Activated gamma-delta T cell treated with Interleukin-2 at 50 U/mL for 16 hours (primary cell): ENCODE results near the gene FMNL2.

ENCODE experiments used
- DNase-seq: peaks from one replicate; pipeline ENCODE4 v3.0.0-alpha.2; 2020

The FMNL2 gene

GRCh38 chr2:152406836-152407161 lies 71.8 kb downstream of the FMNL2 start:
- no peak for DNase-seq

GRCh38 chr2:152407204-152407721 lies 72.3 kb downstream of the FMNL2 start:
- DNase-seq: no peak

- no peak for DNase-seq
Observed at GRCh38 chr2:152407806-152408205, 72.8 kb downstream of the FMNL2 start.

DNA sequence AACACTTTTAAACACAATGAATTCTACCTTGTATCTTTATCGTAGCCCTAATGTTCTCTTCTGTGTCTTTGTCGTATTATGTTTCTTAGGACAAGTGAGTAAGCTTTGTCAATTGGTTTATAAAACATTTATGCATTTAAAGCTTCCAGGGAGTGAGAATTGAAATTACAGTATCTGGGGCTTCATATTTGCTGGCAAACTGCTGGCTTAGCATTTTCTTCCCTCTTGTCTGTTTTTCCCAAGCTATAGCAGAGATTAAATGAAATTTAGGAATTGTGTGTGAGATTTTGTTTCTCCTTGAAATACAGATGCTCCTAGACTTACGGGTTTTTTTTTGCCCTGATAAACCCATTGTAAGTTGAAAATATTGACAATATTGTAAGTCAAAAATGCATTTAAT lies 73.3 kb downstream of the FMNL2 start:
- no peak for DNase-seq

DNA sequence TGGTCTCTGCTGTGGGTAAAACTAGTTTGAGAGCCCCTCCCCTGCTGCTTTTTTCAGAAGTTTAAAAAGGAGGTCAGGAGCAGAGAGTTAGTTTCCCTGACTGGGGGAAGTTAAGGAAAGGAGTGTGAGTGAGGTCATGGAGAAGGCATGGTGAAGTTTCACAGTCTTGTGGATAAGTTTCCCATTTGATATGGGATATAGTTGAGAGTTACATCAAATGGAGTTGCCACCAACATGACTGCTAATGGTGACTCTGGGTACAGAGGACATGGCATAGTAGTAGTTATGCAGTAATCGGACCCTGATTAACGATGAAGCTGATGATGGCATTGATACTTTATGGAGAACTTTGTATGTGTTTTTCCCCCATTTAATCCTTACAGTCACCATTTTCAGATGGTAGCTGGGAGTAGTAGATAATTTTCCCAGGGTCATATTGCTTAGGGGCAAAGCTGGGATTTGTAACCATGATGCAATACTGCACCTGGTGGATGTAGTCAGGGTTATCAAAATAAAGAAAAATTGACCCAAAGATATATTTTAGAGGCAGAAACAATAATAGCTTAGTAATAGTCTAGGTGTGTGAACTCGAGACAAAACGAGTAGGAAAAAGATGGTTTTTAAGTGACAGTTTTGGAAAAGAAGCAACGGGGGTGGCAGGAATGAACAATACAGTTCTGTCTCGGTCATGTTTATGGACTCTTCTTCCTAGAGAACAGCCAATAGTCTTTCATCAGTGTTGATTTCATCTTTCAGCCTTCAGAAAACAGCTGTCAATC lies 74.6 kb downstream of the FMNL2 start:
- DNase-seq: no peak

- DNase-seq: no peak
Observed at GRCh38 chr2:152410165-152410597, 75.2 kb downstream of the FMNL2 start.

- no peak for DNase-seq
Observed at GRCh38 chr2:152411154-152411553, 76.2 kb downstream of the FMNL2 start.

DNA sequence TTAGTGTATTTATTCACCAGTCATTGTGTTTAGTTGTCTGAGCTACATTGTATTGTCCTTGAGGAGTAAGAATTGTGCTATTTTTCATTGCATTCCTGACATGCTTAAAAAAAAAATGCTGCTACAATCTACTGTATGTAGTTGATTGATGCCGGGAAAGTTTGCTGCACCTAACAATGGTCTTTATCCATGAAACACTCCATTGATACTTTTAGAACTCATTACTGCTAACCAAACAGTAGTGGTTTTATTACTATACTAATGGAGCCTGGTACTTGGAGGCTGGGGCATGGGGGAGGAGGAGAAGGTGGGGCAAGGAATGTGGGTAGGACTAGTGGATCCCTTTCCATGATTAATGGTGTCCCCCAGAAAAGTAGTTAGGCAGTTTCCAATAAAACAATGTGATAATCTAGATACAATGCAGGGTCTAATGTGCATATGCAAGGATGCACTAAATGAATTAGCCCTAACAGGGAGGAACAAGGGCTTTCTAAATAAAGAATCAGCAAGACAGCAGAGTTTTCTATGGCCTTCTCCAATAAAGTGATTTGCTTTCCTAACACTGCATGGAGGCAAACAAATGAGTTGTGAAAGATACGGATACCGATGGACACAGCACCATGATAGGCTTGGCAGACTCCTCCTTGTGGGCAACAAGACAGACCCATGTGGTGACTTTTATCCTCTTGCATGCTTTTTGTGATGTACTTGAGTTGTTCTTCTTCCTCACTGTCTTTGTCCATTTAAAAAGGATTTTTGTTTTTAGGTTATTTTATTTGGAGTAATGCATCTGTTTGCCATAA lies 78.5 kb downstream of the FMNL2 start:
- no peak for DNase-seq

DNA sequence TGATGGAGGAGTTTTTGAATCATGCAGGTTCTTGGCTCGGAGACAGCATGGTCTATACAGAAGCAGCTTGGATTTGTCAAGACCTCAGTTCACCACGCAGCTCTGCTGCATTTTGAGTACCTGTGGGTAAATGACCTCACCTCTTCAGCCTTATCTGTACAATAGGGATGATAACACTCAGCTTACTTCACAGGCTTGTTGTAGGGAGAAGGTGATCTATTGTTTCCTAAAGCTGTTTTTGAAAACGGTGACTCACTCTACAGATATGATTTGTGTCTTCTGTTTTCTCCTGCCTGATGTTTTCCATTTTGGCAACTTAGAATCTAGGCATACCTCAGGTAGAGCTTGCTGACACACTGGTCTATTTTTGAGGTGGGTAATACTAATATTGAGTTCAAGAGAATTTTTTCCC lies 80.3 kb downstream of the FMNL2 start:
- no peak for DNase-seq

DNA sequence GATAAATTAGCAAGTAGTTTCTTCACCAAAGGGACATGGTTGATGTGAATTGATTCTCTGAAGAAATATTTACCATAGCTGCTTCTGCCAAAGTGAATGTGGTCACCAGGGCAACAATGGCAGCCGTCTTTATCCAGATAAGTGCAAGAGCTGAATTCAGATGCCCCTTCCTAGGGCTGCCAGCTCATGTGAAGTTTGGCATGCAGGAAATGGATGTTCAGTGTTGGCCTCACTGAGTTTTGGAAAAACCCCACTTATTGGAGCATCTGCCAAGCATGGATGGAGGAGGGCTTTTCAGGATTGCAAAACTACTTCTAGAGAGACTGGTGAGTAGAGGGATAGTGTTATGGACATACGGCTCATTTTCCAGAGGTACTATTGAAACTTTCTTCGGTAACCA lies 80.8 kb downstream of the FMNL2 start:
- DNase-seq: no peak

- no peak for DNase-seq
Observed at GRCh38 chr2:152418688-152419087, 83.7 kb downstream of the FMNL2 start.

DNA sequence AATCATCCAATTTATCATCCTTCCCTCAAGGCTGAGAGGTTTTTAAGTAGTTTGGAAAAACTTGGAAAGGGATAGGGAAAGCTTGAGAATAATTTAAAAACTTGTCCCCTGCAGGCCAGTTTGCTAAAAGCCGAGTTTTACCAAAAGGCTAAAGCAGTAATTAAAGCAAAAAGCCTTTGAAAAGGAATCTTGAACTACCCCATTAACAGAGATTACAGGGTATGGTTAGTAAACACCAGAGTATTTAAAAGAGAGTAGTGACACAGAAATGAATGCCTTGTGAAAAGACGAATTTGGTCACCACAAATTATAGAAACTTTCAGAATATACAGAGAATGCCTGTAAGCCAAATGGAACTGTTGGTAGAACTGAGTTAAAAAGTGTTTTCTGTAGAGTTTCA lies 85.0 kb downstream of the FMNL2 start:
- DNase-seq: no peak

GRCh38 chr2:152420363-152420762 lies 85.4 kb downstream of the FMNL2 start:
- no peak for DNase-seq

DNA sequence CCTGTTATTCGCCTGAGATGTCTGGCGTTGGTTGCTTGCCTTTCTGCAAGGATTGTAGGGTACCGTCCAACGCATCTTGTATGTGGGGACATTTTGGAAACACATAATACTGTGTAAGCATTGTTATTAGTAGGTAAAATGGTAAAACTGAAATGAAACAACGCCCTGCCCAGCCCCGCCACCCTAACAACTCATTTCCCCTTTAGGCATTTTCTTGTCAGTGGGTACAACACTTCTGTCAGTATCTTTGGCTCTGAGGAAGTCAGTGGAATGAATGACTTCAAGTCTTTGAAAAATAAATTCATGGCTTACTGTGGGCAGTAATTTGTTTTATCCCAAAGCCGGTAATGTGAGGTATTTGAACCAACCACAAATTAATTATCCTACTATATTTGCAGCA lies 86.0 kb downstream of the FMNL2 start:
- DNase-seq: no peak

DNA sequence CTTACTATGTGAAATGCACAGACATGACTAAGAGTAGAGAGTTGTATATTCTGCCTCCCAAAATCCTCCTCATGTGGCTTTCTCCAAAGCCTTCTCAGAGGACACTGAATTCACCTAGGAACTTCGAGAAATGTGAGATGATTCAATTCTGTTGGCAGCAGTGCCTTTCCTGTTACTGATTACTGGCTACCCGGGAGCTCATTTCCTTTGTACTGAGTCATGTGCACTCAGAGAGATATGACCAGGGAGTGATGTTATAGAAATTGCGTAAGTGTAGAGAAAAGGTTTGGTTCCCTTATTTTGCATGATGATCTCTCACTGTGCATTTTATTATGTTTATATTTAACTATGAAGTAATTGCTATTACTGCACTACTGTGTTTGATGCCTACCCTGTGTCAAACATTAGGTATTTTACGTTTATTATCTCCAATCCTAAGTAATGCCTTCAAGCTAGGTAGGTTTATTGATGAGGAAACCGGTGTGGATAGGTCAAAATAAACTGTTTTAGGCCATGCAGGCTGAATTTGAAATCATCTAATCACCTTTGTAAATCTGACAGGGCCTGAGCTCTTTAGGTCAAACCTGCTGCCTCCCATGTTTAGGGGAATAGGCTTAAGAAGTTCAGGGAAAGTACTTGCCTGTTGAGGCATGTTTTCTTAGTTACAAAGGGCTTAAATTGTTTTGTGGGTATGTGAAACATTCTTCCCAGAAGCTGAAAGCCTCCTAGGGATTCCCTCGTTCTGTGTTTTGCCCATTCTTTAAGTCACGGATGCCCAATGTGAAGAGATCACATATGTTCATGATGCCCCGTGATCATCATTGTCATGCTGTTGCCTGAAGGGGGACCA lies 86.8 kb downstream of the FMNL2 start:
- DNase-seq: no peak

DNA sequence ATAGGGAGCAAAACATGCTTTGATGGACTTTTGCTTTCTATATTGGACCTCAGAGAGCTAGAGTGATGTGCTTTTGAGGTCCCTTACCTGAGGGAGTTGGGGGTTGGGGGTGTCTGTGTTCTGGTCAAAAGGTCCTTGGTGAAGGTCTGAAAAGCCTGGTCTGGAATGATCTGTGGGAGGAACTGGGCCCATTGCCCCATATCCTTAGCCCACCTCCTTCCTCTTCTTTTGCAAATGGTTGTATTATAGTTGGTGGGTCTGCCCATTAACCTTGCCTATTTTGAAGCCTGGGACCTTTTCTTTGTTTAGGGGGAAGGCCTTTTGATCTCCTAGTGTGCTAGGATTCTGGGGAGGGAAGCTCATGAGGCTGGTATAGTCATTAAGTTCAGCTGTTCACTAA lies 88.7 kb downstream of the FMNL2 start:
- DNase-seq: no peak

GRCh38 chr2:152425765-152426727 lies 91.1 kb downstream of the FMNL2 start:
- no peak for DNase-seq

DNA sequence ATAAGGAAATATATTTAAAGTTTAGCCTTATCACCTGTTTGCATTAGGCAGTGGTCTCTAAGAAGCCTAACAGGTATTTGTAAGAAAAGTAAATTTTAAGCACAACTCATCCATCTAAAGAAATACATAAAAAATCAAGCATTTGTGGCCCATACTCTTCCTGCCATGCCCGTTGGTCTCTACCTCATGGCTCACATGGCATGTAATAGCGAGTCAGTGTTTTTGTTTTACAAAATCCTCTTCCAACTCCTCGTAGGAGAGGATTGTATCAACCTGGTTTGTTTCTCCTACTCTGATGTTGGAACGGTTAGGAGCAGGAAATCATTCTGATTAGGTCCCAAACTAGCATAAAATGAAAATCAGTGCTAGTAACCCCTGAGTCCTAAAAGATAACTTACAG lies 91.8 kb downstream of the FMNL2 start:
- no peak for DNase-seq

GRCh38 chr2:152427902-152428301 lies 92.9 kb downstream of the FMNL2 start:
- DNase-seq: no peak

GRCh38 chr2:152428800-152429582 lies 94.0 kb downstream of the FMNL2 start:
- DNase-seq: no peak

- DNase-seq: no peak
Observed at GRCh38 chr2:152430876-152431275, 95.9 kb downstream of the FMNL2 start.
